OCI-M2 (cell line): ENCODE data around the gene ZNRF4.
"Not testable (repeated sequence)": the region's sequence is repeated elsewhere in the genome, so short reads cannot be mapped to it uniquely, and the experiment has no call there.

Experiments
- DNase-seq: peaks from one replicate; lab custom pipeline; 2025; ENCODE audit not compliant: unreplicated experiment; lab: John Stamatoyannopoulos, UW

Gene ZNRF4, protein sequence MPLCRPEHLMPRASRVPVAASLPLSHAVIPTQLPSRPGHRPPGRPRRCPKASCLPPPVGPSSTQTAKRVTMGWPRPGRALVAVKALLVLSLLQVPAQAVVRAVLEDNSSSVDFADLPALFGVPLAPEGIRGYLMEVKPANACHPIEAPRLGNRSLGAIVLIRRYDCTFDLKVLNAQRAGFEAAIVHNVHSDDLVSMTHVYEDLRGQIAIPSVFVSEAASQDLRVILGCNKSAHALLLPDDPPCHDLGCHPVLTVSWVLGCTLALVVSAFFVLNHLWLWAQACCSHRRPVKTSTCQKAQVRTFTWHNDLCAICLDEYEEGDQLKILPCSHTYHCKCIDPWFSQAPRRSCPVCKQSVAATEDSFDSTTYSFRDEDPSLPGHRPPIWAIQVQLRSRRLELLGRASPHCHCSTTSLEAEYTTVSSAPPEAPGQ

DNA sequence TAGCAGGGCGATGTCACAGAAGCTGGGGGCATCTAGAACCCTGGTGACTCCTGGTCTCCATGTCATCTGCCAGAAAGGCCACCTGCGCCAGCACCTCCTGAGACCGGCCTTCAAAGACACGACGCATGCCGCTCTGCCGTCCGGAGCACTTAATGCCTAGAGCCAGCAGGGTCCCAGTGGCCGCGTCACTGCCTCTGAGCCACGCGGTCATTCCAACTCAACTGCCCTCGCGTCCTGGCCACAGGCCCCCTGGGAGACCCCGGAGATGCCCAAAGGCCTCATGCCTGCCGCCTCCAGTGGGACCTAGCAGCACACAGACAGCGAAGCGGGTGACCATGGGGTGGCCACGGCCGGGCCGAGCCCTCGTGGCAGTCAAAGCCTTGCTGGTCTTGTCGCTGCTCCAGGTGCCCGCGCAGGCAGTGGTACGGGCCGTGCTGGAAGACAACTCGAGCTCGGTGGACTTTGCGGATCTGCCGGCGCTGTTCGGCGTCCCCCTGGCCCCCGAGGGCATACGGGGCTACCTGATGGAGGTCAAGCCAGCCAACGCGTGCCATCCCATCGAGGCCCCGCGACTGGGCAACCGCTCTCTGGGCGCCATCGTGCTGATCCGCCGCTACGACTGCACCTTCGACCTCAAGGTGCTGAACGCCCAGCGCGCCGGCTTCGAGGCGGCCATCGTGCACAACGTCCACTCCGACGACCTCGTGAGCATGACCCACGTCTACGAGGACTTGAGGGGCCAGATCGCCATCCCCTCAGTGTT lies at the start of gene ZNRF4:
ZNRF4 (plus strand) TSS at position 51 of the 763 bp plus-strand sequence; CDS start at position 126, 75 bp downstream.
- DNase-seq = no peak

- not testable (repeated sequence) for DNase-seq
Observed at GRCh38 chr19:5406198-5406597, 49.0 kb upstream of the ZNRF4 start.

- no peak for DNase-seq
Observed at GRCh38 chr19:5406816-5407215, 48.4 kb upstream of the ZNRF4 start.

DNA sequence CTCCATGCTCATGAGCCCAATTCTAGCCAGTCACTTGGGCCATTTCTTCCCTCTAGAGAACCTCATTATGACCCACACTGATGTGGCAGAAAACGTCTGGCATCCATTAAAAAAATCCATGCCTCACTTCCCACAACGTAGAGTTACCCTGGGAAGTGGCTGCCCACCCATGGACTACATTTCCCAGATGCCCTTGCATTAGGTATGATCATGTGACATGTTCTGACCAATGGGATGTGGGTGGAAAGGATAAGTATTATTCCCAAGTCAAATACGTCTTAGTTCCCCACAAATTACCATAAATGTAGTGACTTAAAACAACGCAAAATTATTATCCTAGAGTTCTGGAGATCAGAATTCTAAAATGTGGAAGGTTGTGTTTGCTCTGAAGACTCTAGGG lies 47.9 kb upstream of the ZNRF4 start:
- no peak for DNase-seq

DNA sequence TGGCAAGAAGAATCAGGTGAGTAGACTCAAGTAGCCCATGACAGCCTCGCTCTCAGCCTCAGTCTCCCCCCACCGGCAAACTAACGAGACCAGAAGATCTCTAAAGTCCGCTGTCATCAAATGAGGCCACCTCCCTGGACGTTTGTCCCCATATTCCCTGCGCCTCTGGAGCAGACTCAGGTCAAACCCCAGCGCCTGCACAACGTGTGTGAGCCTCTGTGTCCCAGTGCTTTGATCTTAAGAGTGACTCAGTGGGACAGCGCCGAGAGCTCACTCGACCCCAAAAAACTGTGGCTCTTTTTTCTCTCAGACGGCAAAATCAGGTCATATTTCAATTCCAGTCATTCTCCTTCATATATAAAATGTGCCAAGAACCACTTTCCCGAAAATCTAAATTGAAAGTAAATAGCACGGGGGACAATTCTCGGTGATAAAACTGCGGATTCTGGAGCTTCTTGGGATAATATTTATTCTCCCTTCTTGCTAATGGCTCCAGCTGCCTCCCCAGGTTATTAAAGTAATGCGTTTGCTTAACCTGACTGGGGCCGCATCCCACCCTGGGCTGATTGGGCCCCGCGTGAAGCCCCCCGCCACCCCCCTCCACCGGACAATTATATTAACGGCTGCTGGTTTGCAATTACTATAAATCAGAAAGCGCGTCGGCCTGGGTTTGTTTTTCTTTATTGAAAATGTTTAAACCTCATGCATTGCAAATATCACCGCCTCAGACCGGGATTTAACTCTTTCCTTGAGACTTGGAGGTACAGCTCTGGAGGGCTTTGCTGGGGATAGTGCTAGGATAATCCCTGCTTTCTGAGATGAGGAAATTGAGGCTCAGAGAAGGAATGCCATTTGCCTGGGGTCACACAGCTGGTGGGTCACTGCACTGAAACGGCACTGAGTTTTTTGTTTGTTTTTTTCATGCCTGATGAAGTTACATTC lies 37.5 kb upstream of the ZNRF4 start:
- no peak for DNase-seq

DNA sequence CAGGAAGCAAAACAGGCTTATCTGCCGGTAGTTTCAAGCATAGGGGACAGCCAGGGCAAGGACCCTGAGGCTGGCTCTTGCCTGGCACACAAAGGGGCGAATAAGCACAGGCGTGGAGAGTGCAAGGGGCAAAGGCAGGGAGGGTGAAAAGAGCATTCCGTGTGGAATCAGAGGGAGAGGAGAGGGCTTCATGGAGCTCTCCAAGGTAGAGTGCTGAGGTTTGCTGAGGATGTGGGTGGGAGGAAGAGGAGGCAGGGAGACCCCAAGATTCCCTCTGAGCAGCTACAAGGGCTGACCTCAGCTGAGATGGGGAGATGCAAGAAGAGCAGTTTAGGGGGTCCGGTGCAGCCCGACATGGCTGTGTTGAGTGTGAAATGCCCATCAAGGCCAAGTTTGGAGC lies 36.5 kb upstream of the ZNRF4 start:
- no peak for DNase-seq

- DNase-seq = no peak
Observed at GRCh38 chr19:5420953-5421352, 34.3 kb upstream of the ZNRF4 start.

DNA sequence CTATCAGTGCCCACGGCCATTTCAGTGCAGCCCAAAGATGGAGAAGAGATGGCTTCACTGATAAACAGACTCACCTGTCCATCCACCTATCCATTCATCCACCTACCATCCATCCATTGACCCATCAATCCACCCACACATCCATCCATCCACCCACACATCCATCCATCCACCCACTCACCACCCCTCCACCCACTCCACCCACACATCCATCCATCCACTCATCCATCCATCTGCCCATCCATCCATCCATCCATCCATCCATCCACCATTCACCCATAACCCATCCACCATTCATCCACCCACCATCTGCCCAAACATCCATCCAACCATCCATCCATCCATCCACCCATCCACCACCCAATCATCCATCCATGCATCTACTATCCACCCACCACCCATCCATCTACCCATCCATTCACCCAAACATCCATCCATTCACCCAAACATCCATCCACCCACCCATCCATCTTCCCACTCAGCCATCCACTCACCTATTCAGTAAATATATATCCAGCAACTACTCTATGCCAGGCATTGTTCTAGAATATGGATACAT lies 31.6 kb upstream of the ZNRF4 start:
- DNase-seq = no peak

GRCh38 chr19:5424192-5424973 lies 30.8 kb upstream of the ZNRF4 start:
- no peak for DNase-seq

- no peak for DNase-seq
Observed at GRCh38 chr19:5425260-5425659, 30.0 kb upstream of the ZNRF4 start.

GRCh38 chr19:5430237-5430636 lies 25.0 kb upstream of the ZNRF4 start:
- no peak for DNase-seq

DNA sequence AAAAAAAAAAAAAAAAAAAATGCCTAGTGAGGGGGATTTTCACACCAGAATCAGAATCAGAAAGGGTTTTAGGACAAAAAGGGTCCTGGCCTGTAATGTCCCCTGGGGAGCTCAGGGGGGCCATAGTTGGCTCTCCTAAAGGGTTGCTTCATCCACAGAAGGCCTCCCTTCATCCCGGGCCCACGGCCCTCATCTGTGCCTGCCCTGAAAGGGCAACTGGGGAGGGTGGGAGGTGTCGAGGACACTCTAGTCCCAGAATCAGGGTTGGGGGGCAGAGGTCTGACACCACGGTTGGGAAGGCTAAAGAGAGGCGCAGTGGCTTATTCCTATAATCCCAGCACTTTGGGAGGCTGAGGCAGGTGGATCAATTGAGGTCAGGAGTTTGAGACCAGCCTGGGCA lies 22.5 kb upstream of the ZNRF4 start:
- no peak for DNase-seq

GRCh38 chr19:5434351-5434917 lies 20.8 kb upstream of the ZNRF4 start:
- no peak for DNase-seq

- DNase-seq = no peak
Observed at GRCh38 chr19:5434970-5435641, 20.1 kb upstream of the ZNRF4 start.

DNA sequence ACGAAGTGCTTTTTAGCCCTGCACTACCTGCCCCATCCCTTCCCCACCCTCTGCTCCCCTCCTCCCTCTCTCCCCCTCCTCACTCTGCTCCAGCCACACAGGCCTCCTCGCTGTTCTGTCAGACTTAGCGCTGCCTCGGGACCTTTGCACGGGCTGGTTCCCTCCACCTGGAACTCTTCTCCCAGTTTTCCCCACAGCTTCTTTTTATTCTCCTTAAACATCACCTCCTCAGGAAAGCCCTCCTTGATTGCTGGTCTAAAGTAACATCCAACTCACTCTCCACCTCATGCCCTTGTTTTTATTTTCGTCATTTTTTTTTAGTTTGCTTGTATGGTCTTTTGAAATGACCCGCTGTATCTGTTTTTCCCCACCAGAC lies 19.6 kb upstream of the ZNRF4 start:
- DNase-seq = no peak

GRCh38 chr19:5436106-5436947 lies 18.9 kb upstream of the ZNRF4 start:
- peak; percentile 8 for DNase-seq

- no peak for DNase-seq
Observed at GRCh38 chr19:5436948-5437306, 18.3 kb upstream of the ZNRF4 start.

DNA sequence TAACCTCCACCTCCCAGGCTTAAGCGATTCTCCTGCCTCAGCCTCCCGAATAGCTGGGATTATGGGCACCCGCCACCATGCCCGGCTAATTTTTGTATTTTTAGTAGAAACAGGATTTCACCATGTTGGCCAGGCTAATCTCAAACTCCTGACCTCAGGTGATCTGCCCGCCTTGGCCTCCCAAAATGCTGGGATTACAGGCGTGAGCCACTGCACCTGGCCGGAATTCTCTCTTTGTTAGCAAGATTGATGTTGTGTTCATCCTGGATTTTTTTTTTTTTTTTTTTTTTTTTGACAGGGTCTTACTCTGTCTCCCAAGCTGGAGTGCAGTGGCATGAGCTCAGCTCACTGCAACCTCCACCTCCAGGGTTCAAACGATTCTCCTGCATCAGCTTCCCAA lies 16.5 kb upstream of the ZNRF4 start:
- DNase-seq = not testable (repeated sequence)
